HG03045 (cell line): Measurements from ENCODE around the gene CLK3.
"Not testable (repeated sequence)": the region's sequence is repeated elsewhere in the genome, so short reads cannot be mapped to it uniquely, and the experiment has no call there.

Experiments used
- ATAC-seq: cut with Tn5 transposase; IDR thresholded peaks from one replicate; pipeline ENCODE4 v1.9.1; 2021; ENCODE audit warnings: mild to moderate bottlenecking, moderate library complexity; ENCODE audit not compliant: unreplicated experiment

CLK3 gene

DNA sequence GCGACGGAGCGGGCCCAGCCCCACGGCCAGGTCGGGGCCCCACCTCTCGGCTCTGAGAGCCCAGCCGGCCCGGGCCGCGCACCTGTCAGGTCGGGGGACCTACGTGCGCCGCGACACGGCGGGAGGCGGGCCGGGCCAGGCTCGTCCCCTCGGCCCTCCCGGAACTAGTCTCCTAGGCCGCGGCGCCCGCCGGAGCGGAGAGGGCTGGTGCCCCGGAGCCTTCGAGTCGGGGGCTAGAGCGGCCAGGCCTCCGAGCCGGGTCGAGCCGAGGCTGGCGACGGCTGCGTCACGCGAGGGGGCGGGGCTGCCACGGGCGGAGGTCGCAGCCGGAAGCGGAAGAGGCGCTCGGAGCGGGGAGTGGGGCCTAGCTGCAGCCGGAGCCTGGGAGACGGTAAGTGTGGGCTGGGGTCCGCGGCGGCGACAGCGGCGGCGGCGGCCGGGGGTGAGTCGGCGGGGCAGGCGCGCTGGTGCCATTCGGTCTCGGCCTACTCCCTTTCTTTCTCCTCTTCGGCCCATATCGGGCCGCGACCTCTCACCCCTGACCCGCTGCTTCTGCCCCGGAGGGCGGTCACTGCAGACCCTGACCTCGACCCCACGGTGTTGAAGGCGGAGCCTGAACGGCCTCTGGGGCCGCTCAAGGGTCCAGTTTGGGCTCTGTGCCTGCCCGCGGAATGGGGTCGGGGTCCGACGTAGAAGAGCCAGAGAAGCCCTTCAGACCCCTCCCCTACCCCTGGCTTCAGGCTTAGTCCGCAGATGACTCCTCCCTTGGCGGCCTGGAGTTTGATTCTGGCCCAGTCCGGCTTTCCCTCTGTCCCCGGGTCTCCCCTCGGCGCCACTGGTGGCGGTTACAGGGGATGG lies at the start of gene CLK3:
TSS of gene CLK3 (plus strand) at position 329 of the 858 bp plus-strand sequence. CDS start 3,361 bp downstream, outside the sequence.
- peak; percentile 77 for ATAC-seq

DNA sequence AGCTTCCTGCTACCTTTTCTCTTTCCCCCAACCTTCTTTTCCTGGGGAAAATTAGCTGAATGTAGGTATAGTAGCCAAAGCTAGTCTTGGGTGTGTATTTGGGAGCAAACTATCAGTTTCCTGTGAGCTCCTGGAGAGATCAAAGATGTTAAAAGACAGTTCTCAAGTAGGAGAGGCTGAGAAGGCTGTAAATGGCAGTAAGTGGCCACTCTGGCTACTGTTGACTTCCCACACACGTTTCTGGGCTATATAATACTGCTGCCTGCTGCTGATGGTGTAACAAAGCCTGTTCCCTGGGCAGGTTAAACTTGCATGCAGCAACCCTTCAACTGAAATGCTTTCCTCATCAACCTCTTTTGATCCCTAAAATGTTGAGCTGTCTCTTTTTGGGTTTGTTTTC lies 47.0 kb upstream of the CLK3 start:
- ATAC-seq: no peak

DNA sequence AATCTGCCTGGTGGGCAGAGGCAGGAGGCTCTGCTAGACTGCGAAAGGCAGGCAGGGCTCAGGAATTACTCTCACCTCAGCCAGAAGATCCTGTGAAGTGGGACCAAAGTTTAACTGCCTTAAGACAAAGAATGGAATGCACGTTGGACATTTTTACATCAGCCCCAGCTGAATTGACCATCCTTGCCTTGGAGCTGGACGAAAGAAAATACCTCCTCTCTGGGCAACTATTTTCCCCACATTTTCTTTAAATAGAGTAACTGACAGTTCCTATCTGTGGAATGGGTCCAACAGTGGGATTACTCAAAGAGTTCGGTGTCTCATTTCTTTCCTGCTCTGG lies 45.9 kb upstream of the CLK3 start:
- no peak for ATAC-seq

DNA sequence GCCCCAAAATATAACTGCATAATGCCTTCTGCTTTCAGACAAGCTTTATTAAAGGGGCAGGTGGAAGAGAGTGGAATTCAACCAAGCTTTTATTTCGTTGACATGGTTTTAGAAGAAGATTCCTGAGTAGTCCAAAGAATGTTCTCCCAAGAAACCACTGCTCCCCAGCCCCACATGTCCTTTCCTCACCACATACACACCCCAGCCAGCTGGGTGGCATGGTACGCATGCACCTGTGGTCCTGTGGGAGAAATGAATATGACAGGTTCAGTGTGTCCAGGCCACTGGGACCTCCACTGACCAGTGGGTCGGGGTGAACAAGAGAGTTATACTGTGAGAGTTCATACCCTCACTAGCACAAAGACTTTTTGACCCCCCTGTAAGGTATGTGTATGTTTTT lies 44.4 kb upstream of the CLK3 start:
- ATAC-seq: no peak

DNA sequence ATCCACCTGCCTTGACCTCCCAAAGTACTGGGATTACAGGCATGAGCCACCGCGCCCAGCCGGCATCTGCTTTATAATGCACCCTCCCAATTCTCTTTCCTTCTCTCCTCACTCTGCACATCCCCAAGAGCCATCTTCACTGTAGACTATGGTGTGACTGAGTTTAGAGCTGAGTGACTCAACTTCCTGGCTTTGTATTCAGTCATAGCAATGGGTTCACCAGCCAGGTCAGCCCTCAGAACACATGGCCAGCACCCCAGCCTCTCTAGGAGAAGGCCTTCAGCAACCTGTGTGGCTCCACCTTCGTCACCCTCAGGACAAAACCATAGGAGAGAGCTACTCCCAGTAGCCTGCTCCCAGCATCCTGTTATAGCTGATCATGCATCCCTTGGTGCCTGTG lies 41.6 kb upstream of the CLK3 start:
- ATAC-seq: no peak

DNA sequence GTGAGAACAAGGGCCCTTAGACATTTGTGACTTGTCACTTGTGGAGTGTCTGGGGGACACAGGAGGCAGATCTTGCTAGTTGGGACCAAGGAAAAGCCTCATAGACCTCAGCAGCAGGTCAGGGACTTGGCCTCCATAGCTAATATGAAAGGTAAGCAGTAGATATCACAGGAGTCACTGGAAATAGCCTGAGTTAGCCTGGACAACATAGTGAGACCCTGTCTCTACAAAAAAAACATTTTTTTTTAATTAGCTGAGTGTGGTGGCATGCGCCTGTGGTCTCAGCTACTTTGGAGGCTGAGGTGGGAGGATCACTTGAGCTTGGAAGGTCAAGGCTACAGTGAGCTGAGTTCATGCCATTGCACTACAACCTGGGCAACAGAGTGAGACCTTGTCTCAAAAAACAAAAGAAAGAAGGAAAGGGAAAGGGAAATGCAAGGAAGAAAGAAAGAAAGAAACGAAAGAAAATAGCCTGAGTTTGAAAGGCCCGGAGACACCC lies 37.1 kb upstream of the CLK3 start:
- ATAC-seq: no peak

DNA sequence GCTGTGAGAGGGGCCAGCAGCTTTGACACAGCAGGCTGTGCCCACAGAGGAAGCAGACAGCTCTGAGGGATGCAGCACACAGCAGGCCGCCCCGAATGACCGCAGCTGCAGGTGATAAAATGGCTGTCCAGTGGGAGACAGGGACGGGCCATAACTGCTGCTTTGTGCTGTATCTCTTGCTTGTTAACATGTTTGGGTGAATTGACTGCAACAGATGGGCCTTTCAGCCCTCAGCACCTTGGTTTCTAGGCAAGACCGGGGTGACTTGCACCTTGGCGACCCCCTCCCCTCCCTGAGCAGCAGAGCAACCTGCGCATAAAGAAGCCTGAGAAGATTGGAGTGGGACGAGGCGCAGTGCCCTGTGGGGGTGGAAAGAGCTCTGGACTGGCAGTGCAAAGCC lies 36.6 kb upstream of the CLK3 start:
- ATAC-seq: no peak

DNA sequence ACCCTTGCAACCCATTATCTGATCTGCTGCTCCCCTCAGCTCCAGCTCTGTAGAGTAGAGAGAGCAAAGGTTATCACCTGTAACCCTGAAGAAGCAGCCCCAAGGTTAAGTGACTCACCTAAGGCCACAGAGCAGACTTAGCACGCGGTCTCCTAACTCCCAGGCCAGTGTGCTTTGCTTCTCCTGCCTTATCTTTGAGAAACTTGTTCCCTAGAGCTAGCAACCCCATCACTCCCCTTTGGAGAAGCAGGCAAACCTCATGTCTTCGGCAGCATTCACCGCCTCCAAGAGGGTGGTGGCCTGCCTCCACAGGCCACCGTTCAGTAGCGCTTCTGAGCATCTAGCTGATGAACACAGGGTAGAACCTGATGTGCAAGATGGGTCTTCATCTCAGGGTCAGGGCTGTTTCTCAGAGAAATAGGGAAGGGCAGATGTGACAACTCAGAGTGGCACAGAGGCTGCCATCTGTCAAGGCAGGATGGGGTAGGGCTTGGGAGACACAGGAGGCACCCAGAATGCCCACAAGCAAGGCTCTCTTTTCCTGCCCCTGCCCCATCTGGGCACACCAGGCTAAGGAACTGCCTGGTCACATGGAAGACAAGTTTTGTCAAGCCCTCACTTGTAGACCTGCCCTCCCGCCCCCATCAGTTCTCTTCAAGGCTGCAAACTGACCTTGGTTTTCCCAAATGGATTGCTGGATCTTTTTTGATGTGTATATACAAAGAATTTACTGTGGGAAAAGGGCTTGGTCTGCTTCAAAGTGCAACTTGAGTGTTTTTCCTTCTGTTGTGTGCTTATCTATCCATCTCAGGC lies 34.9 kb upstream of the CLK3 start:
- ATAC-seq: no peak

DNA sequence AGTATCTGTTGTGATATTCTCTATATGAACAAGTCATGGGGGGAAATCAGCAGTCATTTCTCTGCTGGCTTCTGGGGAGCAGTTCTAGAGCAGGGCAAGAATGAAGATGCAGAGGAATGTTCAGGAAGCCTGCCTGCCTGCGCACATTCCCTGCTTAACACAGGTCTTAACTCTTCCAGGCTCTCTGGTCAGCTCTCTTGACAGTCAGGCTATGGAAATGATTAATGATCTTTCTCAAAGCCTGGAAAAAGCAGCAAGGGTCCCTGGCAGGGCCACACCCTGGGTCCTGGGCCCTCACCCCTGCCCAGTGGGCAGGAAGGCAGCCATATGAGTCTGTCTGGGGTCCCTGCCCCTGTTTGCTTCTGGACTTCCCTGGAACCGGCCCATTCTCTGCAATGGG lies 31.4 kb upstream of the CLK3 start:
- no peak for ATAC-seq

DNA sequence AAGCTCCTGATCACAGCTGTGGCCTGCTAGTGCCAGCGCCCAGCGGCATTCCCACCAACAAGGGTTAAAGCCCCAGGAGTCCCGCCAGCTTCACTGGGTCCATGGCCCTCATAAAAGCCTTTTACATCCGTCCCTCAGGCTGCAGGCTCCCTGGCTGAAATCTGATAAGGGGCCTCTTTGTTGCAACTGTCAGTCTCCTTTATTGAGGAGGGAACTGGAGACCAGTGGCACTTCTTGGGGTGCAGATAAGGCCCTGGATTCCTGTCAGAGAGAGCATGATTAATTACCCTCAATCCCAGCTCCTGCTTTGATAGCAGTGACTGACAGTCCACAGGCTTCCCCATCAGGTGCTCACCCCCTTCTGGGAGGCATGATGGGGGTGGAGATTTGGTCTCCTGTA lies 30.9 kb upstream of the CLK3 start:
- no peak for ATAC-seq

DNA sequence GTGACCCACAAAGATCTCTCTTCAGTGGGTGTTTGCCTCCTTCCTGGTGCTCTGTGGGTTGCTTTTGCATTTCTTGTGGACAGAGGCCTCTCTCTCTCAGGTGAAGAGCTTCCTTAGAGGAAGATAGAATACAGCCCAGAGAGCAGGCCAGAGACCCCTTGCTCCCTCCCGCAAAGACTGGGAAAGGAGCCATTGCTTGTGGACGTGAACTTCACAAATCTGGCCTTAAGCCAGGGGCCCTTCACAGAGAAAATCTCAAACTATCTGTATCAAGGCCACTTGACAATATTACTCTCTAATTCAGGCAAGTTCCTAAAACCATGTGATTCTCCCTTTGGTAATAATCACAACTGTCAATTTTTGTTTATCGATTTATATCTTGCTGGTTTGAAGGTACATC lies 30.4 kb upstream of the CLK3 start:
- ATAC-seq: no peak

DNA sequence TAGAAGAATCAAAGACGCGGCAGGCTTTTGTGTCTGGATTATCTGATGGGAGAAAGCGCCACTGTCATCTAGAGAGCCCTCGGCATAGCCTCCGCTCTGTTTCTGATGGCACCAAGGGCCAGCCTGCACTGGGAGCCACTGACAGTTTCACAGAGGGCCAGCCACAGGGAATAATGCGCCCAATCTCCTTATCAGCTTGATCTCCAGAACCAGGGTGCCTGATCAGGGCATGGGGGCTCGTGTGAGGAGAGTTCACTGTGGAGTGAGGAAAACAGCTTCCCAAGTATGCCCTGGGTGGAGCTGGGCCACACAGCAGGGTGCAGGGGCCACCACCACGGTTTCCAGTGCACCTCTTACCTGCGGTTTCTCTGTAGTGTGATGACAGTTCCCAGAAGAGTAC lies 29.8 kb upstream of the CLK3 start:
- no peak for ATAC-seq

DNA sequence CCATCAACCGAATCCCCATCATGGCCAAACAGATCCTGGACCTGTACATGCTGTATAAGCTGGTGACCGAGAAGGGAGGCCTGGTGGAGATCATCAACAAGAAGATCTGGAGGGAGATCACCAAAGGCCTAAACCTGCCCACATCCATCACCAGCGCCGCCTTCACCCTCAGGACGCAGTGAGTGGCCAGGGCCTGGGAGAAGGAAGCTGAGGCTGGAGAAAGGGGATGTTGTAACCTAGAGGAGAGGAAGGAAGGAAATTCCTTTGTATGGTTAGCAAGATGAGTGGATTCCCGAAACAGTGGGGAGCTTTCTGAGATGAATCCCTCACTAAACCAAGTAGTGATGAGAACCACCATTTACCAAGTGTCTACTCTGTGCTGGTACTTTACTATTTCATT lies 25.8 kb upstream of the CLK3 start:
- no peak for ATAC-seq

DNA sequence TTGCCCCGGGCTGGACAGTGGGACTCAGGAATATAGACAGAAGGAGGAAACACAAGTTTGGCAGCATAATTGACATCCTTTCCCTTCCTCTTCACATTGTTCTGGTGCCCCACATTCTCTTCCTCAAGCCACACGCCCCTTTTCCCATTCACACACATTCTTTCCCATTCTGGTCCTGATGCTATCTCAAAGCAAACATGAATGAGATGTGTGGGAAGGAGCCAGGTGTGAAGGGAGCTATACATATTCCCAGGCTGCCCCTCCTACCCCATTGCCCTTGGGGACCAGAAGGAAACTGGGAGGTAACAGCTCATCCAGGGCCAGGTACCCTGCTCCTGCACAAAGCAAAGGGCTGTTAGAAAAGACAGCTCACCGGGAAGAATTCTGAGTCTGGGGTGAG lies 23.4 kb upstream of the CLK3 start:
- ATAC-seq: no peak

DNA sequence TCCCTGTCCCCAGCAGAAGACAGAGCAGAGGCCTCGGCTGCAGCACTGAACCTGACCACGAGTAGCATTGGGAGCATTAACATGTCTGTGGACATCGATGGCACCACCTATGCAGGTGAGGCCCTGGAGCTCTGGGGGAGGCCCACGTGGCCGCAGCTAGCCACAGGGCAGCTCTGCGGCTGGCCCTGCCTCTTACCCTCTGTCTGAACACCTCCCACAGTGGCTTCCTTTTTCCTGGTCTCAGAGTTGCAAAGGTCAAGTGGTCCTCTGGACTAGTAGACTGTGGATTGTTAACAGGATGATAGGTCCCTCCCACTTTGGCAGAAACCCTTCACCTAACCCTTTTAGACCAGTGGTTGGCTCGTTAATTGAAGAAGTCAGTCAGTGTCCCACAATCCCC lies 22.5 kb upstream of the CLK3 start:
- ATAC-seq: no peak

DNA sequence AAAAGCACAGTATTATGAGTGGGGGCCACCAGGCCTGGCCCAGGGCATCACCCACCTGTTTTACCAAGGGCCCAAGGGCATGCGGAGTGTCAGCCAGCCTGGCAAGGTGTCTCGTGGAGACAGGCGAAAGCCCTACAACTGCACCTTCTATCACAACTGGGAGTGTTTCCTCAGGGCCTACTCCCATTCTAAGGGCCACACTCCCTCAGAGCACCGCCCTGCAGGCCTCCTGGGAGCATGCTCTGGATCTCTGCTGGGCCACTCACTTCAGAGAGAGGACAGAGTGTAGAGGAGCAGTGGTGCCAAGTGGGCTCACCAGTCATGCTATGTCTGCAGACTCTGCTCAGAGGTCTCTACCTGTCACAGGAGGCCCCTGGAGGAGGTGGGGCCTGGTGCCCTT lies 21.2 kb upstream of the CLK3 start:
- ATAC-seq: no peak

DNA sequence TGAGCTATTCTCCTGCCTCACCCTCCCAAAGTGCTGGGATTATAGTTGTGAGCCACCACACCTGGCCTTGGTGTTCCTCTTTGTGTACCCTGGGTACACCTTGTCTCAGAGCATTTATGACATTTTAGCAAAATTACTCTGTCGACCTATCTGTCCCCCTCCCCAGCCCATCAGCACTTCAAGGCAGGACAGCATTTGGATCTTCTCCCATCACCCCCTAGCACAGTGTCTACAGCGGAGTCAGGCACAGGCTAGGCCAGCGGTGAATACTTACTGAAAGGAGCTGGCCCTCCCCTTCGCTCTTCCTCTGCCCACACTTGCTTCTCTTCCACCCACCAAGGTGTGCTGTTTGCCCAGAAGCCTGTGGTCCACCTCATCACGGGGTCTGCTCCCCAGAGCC lies 20.4 kb upstream of the CLK3 start:
- ATAC-seq: no peak

DNA sequence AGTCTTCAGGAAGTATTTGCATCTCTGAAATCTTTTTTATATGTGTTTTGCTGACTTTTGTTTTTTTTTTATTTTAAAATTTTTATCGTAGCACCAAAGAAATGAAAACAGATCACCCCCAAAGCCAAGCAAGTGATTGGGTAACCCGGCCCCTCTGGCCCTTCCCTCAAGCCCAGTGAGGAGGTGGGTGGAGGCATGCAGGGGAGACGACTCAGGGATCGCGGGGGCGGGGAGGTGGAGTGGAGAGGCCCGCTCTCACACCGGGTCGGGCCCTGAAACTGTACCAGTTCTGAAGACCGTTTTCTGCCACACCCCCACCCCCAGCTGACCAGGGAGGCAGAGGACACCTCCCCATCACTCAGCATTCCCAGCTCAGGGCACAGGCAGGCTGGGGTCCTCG lies 18.9 kb upstream of the CLK3 start:
- not testable (repeated sequence) for ATAC-seq

DNA sequence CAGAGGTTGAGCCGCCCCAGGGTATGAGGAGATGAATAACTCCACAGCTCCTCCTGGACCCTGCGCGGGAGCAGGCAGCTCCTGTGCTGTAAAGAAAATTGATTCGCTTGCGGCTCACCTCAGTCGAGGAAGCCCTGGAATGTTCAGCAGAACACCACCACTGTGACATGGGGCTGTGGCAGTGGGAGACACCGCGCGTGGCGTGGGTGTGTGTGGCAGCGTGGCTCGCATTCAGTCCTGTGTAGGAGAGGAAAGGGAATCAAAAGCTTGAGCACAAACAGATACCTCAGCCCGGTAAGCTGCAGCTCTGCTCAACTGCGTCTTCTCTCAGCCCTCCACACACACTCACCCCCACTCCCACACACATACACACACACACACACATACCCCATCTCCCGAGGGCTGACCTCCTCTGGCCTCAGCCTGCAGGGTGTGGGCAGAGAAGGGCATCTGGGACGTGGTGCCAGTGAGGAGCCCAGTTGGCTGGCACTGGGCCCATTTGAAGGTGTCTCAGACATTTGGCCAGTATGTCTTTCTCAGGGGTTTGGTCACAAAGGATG lies 18.4 kb upstream of the CLK3 start:
- ATAC-seq: not testable (repeated sequence)

DNA sequence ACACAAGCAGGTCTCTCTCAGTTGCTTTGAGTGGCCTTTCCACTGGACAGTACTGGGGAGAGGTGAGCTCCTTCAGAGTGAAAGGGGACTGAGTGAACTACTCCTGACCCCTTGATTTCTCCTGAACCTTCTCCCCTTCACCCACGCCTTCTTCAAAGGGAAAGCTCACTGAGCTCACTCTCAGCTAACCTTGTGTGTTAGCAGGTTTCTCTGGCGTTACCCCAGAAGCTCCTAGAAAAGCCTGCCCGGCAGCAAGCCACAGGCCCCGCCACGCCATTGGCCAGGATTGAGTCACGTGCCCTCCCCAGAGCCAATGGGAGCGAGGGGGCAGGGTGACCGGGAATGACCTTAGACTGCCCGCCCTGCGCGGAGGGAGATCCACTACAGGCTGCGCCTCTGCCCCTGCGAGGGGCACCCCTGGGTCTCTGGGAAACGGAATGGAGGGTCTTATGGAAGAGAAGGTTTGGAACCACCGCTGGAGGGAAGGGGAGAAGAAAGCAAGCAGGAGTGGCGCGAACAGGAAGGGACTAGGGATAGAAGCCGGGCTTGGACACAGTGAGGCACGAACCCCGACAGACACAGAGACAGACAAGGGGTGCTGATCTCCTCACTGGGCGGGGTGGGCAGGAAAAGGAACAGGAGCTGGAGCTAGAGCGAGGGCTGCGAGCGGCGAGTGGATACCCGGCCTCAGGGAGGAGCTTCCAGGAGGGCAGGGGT lies 17.4 kb upstream of the CLK3 start:
- peak; percentile 85 for ATAC-seq

DNA sequence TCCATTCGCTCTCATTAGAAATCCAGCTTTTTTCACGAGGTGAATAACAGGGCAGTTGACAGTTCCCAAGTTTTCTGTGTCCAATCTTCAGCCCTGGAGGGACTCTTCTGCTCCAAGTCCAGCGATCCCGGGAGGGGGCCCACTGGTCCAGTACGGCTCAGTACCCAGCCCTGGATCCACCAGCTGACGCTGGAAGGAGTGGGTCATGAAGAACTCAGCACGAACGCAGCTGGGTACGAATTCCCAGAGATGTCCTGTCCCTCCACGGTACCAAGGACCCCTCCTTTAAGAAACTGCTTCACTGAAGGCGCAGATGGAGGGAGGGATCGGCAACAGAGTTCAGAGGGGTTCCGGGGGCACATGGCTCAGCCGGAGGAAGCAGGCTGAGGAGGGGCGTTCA lies 16.5 kb upstream of the CLK3 start:
- no peak for ATAC-seq
